Inflammatory macrophage treated with lipopolysaccharide for 4 hours (primary cell): ENCODE measurements around the gene PCSK1N.

Experiments used
- DNase-seq: peaks from one replicate; pipeline ENCODE4 v3.0.0-alpha.2; 2020

Gene PCSK1N

GRCh38 chrX:48787505-48788443 is 47.6 kb downstream of the PCSK1N start:
- DNase-seq, result no peak

- no peak for DNase-seq
These were observed 48.4 kb downstream of the PCSK1N start for GRCh38 chrX:48786825-48787504.

- DNase-seq, result no peak
These were observed 49.0 kb downstream of the PCSK1N start, which contains the start of gene GATA1 for GRCh38 chrX:48786341-48786800. Gene GATA1 (plus strand): TSS chrX:48786590. CDS start chrX:48791110, 4,520 bp downstream.

- no peak for DNase-seq
These were observed 49.7 kb downstream of the PCSK1N start for GRCh38 chrX:48785540-48786214.

- no peak for DNase-seq
These were observed 50.2 kb downstream of the PCSK1N start for GRCh38 chrX:48785186-48785539.

- no peak for DNase-seq
These were observed 50.7 kb downstream of the PCSK1N start for GRCh38 chrX:48784726-48785125.

- no peak for DNase-seq
These were observed 52.6 kb downstream of the PCSK1N start for GRCh38 chrX:48782795-48783194.

- DNase-seq, result no peak
These were observed 53.2 kb downstream of the PCSK1N start for GRCh38 chrX:48782216-48782615.

GRCh38 chrX:48781705-48782104 is 53.7 kb downstream of the PCSK1N start:
- DNase-seq, result no peak
